ENCODE measurements around the gene LSM2.

Gene LSM2

DNA sequence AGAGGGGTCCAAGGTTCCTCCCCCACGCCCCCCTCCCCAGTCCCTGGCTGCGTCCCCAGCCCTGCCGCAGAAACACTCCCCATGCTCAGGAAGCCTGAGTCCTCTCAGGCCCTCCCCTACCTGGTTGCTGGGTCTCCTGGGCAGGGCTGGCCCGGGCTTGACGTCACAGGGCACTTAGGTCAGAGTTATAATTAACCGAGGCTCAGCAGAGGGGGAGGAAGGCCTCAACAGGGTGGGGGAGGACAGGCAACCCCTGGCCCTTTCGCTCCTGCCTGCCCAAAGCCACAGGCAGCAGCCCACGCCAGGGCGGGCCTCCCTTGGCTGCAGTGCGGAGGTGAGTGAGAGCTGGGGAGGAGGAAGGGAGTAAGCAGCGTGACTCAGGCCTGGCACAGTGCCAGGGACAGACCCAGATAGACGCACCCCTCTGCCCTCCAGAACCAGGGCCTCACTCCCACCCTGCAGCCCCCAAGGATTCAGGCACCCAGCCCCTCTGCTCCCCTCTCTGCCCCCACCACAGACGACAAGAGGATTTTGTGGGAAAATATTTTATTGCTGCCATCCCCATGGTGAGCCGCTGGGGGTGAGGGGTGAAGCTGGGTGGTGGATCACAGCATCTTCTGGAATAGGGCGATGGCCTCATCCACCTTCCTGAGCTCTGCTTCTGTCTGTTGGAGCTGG lies 29.6 kb downstream of the LSM2 start, which contains the start of gene VWA7:
VWA7 (minus strand) TSS at position 340 of the 678 bp plus-strand sequence. CDS start 549 bp downstream, outside the sequence.
- peaks cover 5% of the 10 kb centered on the region; the same call in 1 of the 2 replicates for H3K36me3 ChIP-seq (ENCODE audit: insufficient read depth)
- peak within 1 kb of the TSS; percentile 47; the same call in 1 of the 2 replicates for H2AFZ ChIP-seq (ENCODE audit: low read depth)
- peak within 1 kb of the TSS; percentile 58 for H3K9ac ChIP-seq
- TF ChIP-seq, protein P1, sequence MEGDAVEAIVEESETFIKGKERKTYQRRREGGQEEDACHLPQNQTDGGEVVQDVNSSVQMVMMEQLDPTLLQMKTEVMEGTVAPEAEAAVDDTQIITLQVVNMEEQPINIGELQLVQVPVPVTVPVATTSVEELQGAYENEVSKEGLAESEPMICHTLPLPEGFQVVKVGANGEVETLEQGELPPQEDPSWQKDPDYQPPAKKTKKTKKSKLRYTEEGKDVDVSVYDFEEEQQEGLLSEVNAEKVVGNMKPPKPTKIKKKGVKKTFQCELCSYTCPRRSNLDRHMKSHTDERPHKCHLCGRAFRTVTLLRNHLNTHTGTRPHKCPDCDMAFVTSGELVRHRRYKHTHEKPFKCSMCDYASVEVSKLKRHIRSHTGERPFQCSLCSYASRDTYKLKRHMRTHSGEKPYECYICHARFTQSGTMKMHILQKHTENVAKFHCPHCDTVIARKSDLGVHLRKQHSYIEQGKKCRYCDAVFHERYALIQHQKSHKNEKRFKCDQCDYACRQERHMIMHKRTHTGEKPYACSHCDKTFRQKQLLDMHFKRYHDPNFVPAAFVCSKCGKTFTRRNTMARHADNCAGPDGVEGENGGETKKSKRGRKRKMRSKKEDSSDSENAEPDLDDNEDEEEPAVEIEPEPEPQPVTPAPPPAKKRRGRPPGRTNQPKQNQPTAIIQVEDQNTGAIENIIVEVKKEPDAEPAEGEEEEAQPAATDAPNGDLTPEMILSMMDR (conservative IDR thresholded peaks at IDR 0.05; ENCODE audit: low read depth, low read length) = no peak
- no peaks in the 10 kb centered on the region for H4K20me1 ChIP-seq (ENCODE audit: insufficient read depth)
- H3K4me1 ChIP-seq (ENCODE audit: low read depth, poor library complexity, severe bottlenecking) = peaks cover 40% of the 10 kb centered on the region
- peak within 1 kb of the TSS; percentile 79 for H3K27ac ChIP-seq
- H3K4me2 ChIP-seq = peak within 1 kb of the TSS; percentile 89
- no peaks in the 10 kb centered on the region for H3K27me3 ChIP-seq (ENCODE audit: insufficient read depth, low read depth)
- no peaks in the 10 kb centered on the region for H3K79me2 ChIP-seq (ENCODE audit: insufficient read depth, low read depth)
- H3K4me3 ChIP-seq (IDR thresholded peaks at IDR 0.05; ENCODE audit: insufficient read depth, low read depth, low read length) = no peak within 1 kb of the TSS

DNA sequence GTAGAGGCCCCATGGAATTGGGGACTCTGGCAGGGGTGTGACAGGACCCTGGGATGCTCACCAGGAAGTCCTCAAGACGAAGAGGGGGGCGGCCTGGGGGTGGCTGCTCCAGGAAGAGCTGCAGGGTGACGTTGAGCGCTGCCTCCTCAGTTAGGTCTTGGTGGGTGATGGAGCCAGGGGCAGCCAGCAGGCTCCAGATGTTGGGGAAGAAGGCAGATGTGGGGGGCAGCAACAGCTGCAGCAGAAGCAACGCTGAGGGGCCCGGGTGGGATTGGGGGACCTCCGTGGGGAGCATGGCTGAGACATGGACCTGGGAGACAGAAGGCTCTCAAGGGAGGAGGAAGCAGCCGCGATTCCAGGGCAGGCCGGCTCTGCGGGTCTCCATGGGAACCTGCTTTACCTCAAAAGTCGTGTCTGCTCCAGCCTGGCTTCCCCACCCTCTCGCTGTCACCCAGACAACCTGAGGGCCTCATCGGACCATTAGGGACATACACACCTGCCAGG lies 30.2 kb downstream of the LSM2 start:
- Histone ChIP-seq H3K27ac (peak overlapping the region; percentile 79), H3K79me2 (ENCODE audit: insufficient read depth, low read depth) (no peaks in the 10 kb centered on the region), H4K20me1 (ENCODE audit: insufficient read depth) (no peaks in the 10 kb centered on the region), H3K4me2 (peak overlapping the region; percentile 89), H3K4me1 (ENCODE audit: low read depth, poor library complexity, severe bottlenecking) (peaks cover 40% of the 10 kb centered on the region), H3K27me3 (ENCODE audit: insufficient read depth, low read depth) (no peaks in the 10 kb centered on the region), H3K4me3 (IDR thresholded peaks at IDR 0.05; ENCODE audit: insufficient read depth, low read depth, low read length) (no peak overlapping the region), H2AFZ (ENCODE audit: low read depth) (peak overlapping the region; percentile 47; the same call in 1 of the 2 replicates), H3K36me3 (ENCODE audit: insufficient read depth) (peaks cover 1% of the 10 kb centered on the region; the same call in 1 of the 2 replicates), H3K9ac (peak overlapping the region; percentile 58)
- TF ChIP-seq, protein P1 (conservative IDR thresholded peaks at IDR 0.05; ENCODE audit: low read depth, low read length) = no peak

DNA sequence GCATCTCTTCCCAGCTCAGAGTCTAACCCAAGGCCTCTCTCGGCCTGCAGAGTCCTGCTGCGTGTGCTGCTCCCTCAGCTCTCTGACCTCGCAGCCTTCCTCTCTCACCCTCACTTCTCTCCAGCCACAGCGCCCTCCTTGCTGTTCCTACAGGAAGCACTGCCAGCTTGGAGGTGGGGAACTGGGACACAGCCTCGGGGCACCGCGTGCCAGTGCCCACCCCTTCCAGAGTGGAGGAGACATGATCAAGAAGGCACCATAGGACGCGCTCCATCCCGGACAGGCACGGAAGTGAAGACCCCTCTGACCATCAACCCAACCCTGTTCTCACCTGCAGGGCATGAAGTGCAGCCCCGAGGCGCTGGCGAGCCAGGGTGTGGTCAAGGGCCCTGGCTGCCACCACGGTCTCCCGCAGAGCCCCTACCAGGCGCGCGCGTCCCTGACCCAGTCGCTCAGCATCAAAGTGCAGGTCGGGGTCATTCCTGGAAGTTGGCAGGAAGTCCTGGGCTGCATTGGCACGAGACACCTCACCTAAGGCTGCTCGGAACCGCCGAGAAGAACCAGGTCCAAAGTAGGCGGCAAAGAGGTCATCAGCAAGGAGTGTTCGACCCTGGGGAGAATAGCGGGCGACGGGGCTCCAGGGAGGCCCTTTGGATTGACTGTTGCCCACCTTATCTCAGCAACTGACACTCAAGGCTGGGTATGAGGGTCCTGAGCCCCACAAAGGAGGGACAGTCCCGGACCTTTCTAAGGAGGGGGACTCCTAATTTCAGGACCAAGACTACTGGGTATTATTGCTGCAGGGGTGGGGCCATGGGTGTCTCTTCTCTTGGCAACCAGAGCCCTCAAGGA lies 30.9 kb downstream of the LSM2 start:
- Histone ChIP-seq H3K27me3 (ENCODE audit: insufficient read depth, low read depth) (no peaks in the 10 kb centered on the region), H3K36me3 (ENCODE audit: insufficient read depth) (no peaks in the 10 kb centered on the region), H3K9ac (peak overlapping the region; percentile 58), H3K4me3 (IDR thresholded peaks at IDR 0.05; ENCODE audit: insufficient read depth, low read depth, low read length) (no peak overlapping the region), H4K20me1 (ENCODE audit: insufficient read depth) (no peaks in the 10 kb centered on the region), H3K79me2 (ENCODE audit: insufficient read depth, low read depth) (no peaks in the 10 kb centered on the region), H3K4me1 (ENCODE audit: low read depth, poor library complexity, severe bottlenecking) (peaks cover 44% of the 10 kb centered on the region), H3K4me2 (peak overlapping the region; percentile 89), H2AFZ (ENCODE audit: low read depth) (no peak overlapping the region), H3K27ac (peak overlapping the region; percentile 79)
- TF ChIP-seq, protein P1 (conservative IDR thresholded peaks at IDR 0.05; ENCODE audit: low read depth, low read length) = no peak

DNA sequence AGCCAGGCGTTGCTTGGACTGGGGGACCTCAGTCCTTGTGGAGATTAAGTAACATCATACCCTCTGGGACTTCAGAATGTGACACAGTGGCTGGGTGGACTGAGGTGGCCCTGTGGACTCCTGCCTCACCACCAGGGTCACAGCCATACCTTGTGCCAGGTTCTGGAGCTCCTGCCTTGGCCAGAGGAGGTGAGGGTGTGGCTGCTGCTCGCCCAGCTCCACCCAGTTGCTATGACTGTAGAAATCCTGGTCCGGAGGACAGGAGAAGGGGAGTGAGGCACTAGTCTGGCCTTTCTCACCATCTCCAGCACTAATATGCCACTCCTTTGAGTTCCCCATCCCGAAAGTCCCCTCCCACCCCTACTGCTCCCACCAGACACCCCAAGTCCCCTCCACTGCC lies 31.6 kb downstream of the LSM2 start:
- Histone ChIP-seq H3K79me2 (ENCODE audit: insufficient read depth, low read depth) (no peaks in the 10 kb centered on the region), H3K27me3 (ENCODE audit: insufficient read depth, low read depth) (no peaks in the 10 kb centered on the region), H3K4me1 (ENCODE audit: low read depth, poor library complexity, severe bottlenecking) (peaks cover 47% of the 10 kb centered on the region), H2AFZ (ENCODE audit: low read depth) (no peak overlapping the region), H3K4me3 (IDR thresholded peaks at IDR 0.05; ENCODE audit: insufficient read depth, low read depth, low read length) (no peak overlapping the region), H3K27ac (no peak overlapping the region), H3K36me3 (ENCODE audit: insufficient read depth) (no peaks in the 10 kb centered on the region), H4K20me1 (ENCODE audit: insufficient read depth) (no peaks in the 10 kb centered on the region), H3K4me2 (no peak overlapping the region), H3K9ac (no peak overlapping the region)
- TF ChIP-seq, protein P1 (conservative IDR thresholded peaks at IDR 0.05; ENCODE audit: low read depth, low read length) = no peak
